AG10803 (cell line): Measurements from ENCODE around the gene FAM50B.

Source experiments
- DNase-seq: peaks from one replicate; pipeline ENCODE4 v3.0.0; 2010; ENCODE audit warnings: low read depth
- H3K4me3 ChIP-seq: 2 replicates; pipeline ENCODE4 v1.5.1; 2011; ENCODE audit warnings: mild to moderate bottlenecking, low read length, control low read depth
- CTCF ChIP-seq: conservative IDR thresholded peaks from 2 replicates; pipeline ENCODE4 v1.5.1; 2011; ENCODE audit warnings: mild to moderate bottlenecking, low read length, control low read depth, inconsistent platforms

Gene FAM50B

GRCh38 chr6:3888153-3888957, 39.2 kb downstream of the FAM50B start:
- peak; percentile 56 for DNase-seq
- no peak overlapping the region for H3K4me3 ChIP-seq
- no peak; the same call in 1 of the 2 replicates for TF ChIP-seq CTCF

GRCh38 chr6:3890047-3890446, 40.9 kb downstream of the FAM50B start:
- TF ChIP-seq CTCF = no peak
- no peak for DNase-seq
- no peak overlapping the region for H3K4me3 ChIP-seq

GRCh38 chr6:3891883-3892282, 42.7 kb downstream of the FAM50B start:
- TF ChIP-seq CTCF = no peak
- DNase-seq = no peak

GRCh38 chr6:3892603-3893002, 43.4 kb downstream of the FAM50B start:
- no peak overlapping the region for H3K4me3 ChIP-seq
- no peak for TF ChIP-seq CTCF
- DNase-seq = no peak

More at GRCh38 chr6:3891883-3892282, 42.7 kb downstream of the FAM50B start:
- no peak overlapping the region for H3K4me3 ChIP-seq

GRCh38 chr6:3893487-3893886, 44.3 kb downstream of the FAM50B start:
- no peak for TF ChIP-seq CTCF
- H3K4me3 ChIP-seq = no peak overlapping the region
- DNase-seq = no peak

- H3K4me3 ChIP-seq = no peak overlapping the region
- no peak for TF ChIP-seq CTCF
- DNase-seq = no peak
Observed at GRCh38 chr6:3893917-3894316, 44.7 kb downstream of the FAM50B start.

GRCh38 chr6:3894590-3895311, 45.6 kb downstream of the FAM50B start:
- TF ChIP-seq CTCF = no peak
- no peak for DNase-seq
- H3K4me3 ChIP-seq = no peak overlapping the region
